Myometrial cell (primary cell): Measurements from ENCODE around the gene NPVF. TPM values are rescaled to one million over a fixed set of nuclear protein-coding genes. Genes with fewer than 3 reads are reported as not detected.

Source experiments
- total RNA-seq: library from RNA; depleted of rRNA; stranded (reverse); fragments of >200 nt; gene quantifications from 2 replicates; pipeline ENCODE4 v1.2.3, GENCODE V29; 2015

Gene NPVF
- not detected in 2 replicates for total RNA-seq

GRCh38 chr7:25228386-25228785 lies at the start of gene NPVF:
TSS of gene NPVF (minus strand) at chr7:25228486. CDS start at chr7:25228439, 47 bp downstream.

Other genes starting within 250 kb of the NPVF start
- gene OSBPL3, start 248.3 kb downstream of the NPVF start, total RNA-seq: 22.5 and 26.2 TPM in 2 replicates
- 76.7 and 77.3 TPM in 2 replicates for gene CYCS, start 103.2 kb downstream of the NPVF start, total RNA-seq